H1 (cell line): Measurements from ENCODE around the gene LRRC23. TPM values are rescaled to one million over a fixed set of nuclear protein-coding genes. Genes with fewer than 3 reads are reported as not detected.

Source experiments
- CTCF ChIA-PET: fragments of 300-600 bp; sonication (Branson Sonifier 250); formaldehyde crosslinking; loops from one replicate; lab custom pipeline; 2021; ENCODE audit not compliant: partially characterized antibody; lab: Charles Lee
- POLR2A ChIA-PET: fragments of 300-600 bp; sonication (Branson Sonifier 250); formaldehyde crosslinking; loops from one replicate; lab custom pipeline; 2021; ENCODE audit warnings: inconsistent platforms; ENCODE audit not compliant: partially characterized antibody; lab: Charles Lee
- DNase-seq, 2 experiments: peaks; one replicate each; pipeline versions ENCODE4 v3.0.0 to v3.0.0-alpha.2; 2010 to 2022; ENCODE audit warnings: low spot score in 2 of 2, low read depth in 1 of 2, mixed read lengths in 1 of 2
- FAIRE-seq: peaks from 2 replicates; lab custom pipeline; 2011; peaks lifted over from hg19 to GRCh38; lab: Jason Lieb, UNC
- H2AFZ ChIP-seq: 2 replicates; pipeline ENCODE4 v1.8.1; 2012; ENCODE audit warnings: low read length, inconsistent platforms
- H2AK5ac ChIP-seq: 2 replicates; pipeline ENCODE4 v1.6.1; 2013; ENCODE audit warnings: low read depth, low read length
- H2BK120ac ChIP-seq: replicated peaks from 2 replicates; pipeline ENCODE3; 2013; ENCODE audit warnings: low read depth, low read length, inconsistent platforms
- H2BK12ac ChIP-seq: 2 replicates; pipeline ENCODE4 v1.6.1; 2013; ENCODE audit warnings: low read depth, low read length
- H2BK15ac ChIP-seq: 2 replicates; pipeline ENCODE4 v1.6.1; 2013; ENCODE audit warnings: low read length
- H2BK20ac ChIP-seq: 2 replicates; pipeline ENCODE4 v1.6.1; 2013; ENCODE audit warnings: low read length
- H2BK5ac ChIP-seq: 2 replicates; pipeline ENCODE4 v1.6.1; 2013; ENCODE audit warnings: low read depth, low read length
- H3K14ac ChIP-seq: 2 replicates; pipeline ENCODE4 v1.6.1; 2013; ENCODE audit warnings: inconsistent platforms; ENCODE audit not compliant: insufficient read length
- H3K18ac ChIP-seq: 2 replicates; pipeline ENCODE4 v1.6.1; 2013; ENCODE audit warnings: low read length; ENCODE audit errors: extremely low read depth
- H3K23ac ChIP-seq: 2 replicates; pipeline ENCODE4 v1.6.1; 2013; ENCODE audit warnings: inconsistent platforms; ENCODE audit not compliant: insufficient read length
- H3K23me2 ChIP-seq: 2 replicates; pipeline ENCODE4 v1.6.1; 2013; ENCODE audit warnings: low read depth, low read length
- H3K27ac ChIP-seq: 2 replicates; pipeline ENCODE4 v1.6.1; 2011; ENCODE audit warnings: low read depth, low read length, inconsistent platforms
- H3K27me3 ChIP-seq, 4 experiments: replicated peaks in 1 of 4; 1 replicate in 1 of 4; 2 replicates in 3 of 4; pipeline versions ENCODE4 v1.6.1 to v1.8.1; 2011 to 2013; ENCODE audit warnings: low read length in 3 of 4, mild to moderate bottlenecking in 3 of 4, inconsistent platforms in 2 of 4, mixed read lengths in 2 of 4, moderate library complexity in 1 of 4; ENCODE audit not compliant: control insufficient read depth in 3 of 4, insufficient read depth in 3 of 4; ENCODE audit errors: extremely low read depth in 1 of 4
- H3K36me3 ChIP-seq, 4 experiments: 2 replicates each; pipeline versions ENCODE4 v1.6.1 to v1.8.1; 2011 to 2013; ENCODE audit warnings: mild to moderate bottlenecking in 4 of 4, low read length in 3 of 4, moderate library complexity in 2 of 4, control low read depth in 1 of 4, inconsistent platforms in 1 of 4; ENCODE audit not compliant: insufficient read depth in 4 of 4, control insufficient read depth in 2 of 4
- H3K4ac ChIP-seq: replicated peaks from 2 replicates; pipeline ENCODE3; 2013; ENCODE audit warnings: low read length, low read depth, mixed read lengths, inconsistent platforms; ENCODE audit not compliant: insufficient read length
- H3K4me1 ChIP-seq, 4 experiments: replicated peaks in 1 of 4; 1 replicate in 1 of 4; 2 replicates in 3 of 4; pipeline versions ENCODE4 v1.6.1 to v1.8.1; 2011 to 2013; ENCODE audit warnings: low read length in 3 of 4, inconsistent platforms in 2 of 4, mixed read lengths in 1 of 4; ENCODE audit not compliant: insufficient read depth in 4 of 4, control insufficient read depth in 3 of 4
- H3K4me2 ChIP-seq, 2 experiments: 2 replicates each; pipeline versions ENCODE4 v1.6.1 to v1.8.1; 2011 to 2013; ENCODE audit warnings: low read depth in 2 of 2, low read length in 2 of 2, control low read depth in 1 of 2, inconsistent platforms in 1 of 2, mild to moderate bottlenecking in 1 of 2; ENCODE audit not compliant: insufficient read depth in 1 of 2
- H3K4me3 ChIP-seq, 4 experiments: fragments of 200-600, 300-600 bp in 1 of 4; sonication (generic), shearing (Covaris generic), sonication (Bioruptor Twin) in 1 of 4; 2 replicates each; pipeline versions ENCODE4 v1.5.1 to v1.8.1; 2011 to 2016; ENCODE audit warnings: low read length in 4 of 4, low read depth in 3 of 4, control low read depth in 2 of 4, inconsistent platforms in 2 of 4, mild to moderate bottlenecking in 2 of 4, mixed read lengths in 1 of 4, moderate library complexity in 1 of 4; ENCODE audit not compliant: insufficient read depth in 2 of 4; ENCODE audit errors: extremely low read depth in 1 of 4
- H3K56ac ChIP-seq: replicated peaks from 2 replicates; pipeline ENCODE3; 2013; ENCODE audit warnings: low read depth, mild to moderate bottlenecking, mixed read lengths, low read length, inconsistent platforms; ENCODE audit not compliant: insufficient read length
- H3K79me1 ChIP-seq: 2 replicates; pipeline ENCODE4 v1.6.1; 2013; ENCODE audit warnings: low read depth, low read length, control low read depth
- H3K79me2 ChIP-seq, 2 experiments: 2 replicates each; pipeline versions ENCODE4 v1.6.1 to v1.8.1; 2012 to 2013; ENCODE audit warnings: low read length in 2 of 2, mild to moderate bottlenecking in 2 of 2, inconsistent platforms in 1 of 2; ENCODE audit not compliant: insufficient read depth in 2 of 2, control insufficient read depth in 1 of 2
- H3K9ac ChIP-seq, 4 experiments: replicated peaks in 1 of 4; 1 replicate in 1 of 4; 2 replicates in 3 of 4; pipeline versions ENCODE4 v1.6.1 to v1.8.1; 2011 to 2013; ENCODE audit warnings: low read depth in 3 of 4, low read length in 3 of 4, control low read depth in 2 of 4, mild to moderate bottlenecking in 2 of 4, moderate library complexity in 2 of 4, inconsistent platforms in 1 of 4; ENCODE audit errors: extremely low read depth in 1 of 4
- H3K9me3 ChIP-seq, 2 experiments: 2 replicates each; pipeline versions ENCODE4 v1.6.1 to v1.8.1; 2012 to 2013; ENCODE audit warnings: mild to moderate bottlenecking in 2 of 2, moderate library complexity in 2 of 2, control low read depth in 1 of 2, inconsistent platforms in 1 of 2, low read depth in 1 of 2, low read length in 1 of 2, mixed read lengths in 1 of 2; ENCODE audit not compliant: insufficient read depth in 2 of 2
- H4K20me1 ChIP-seq, 2 experiments: replicated peaks in 1 of 2; 2 replicates each; pipeline versions ENCODE3 to v1.8.1; 2011 to 2013; ENCODE audit warnings: inconsistent platforms in 2 of 2, low read length in 2 of 2, mild to moderate bottlenecking in 1 of 2; ENCODE audit not compliant: insufficient read depth in 2 of 2, control insufficient read depth in 1 of 2
- H4K5ac ChIP-seq: 2 replicates; pipeline ENCODE4 v1.6.1; 2013; ENCODE audit warnings: low read length, low read depth, mixed read lengths, inconsistent platforms; ENCODE audit not compliant: insufficient read length
- H4K8ac ChIP-seq: 2 replicates; pipeline ENCODE4 v1.8.0; 2013; ENCODE audit warnings: mild to moderate bottlenecking, moderate library complexity, low read length, inconsistent platforms; ENCODE audit not compliant: insufficient read depth; ENCODE audit errors: extremely low read depth
- H4K91ac ChIP-seq: replicated peaks from 2 replicates; pipeline ENCODE3; 2013; ENCODE audit warnings: low read length, mixed read lengths, inconsistent platforms; ENCODE audit not compliant: insufficient read length
- EP300 ChIP-seq, 2 experiments: IDR thresholded peaks; 1 replicate in 1 of 2; 2 replicates in 1 of 2; pipeline ENCODE4 v1.6.1; 2011 to 2012; ENCODE audit warnings: low read depth in 2 of 2, low read length in 2 of 2, mild to moderate bottlenecking in 2 of 2, borderline replicate concordance in 1 of 2, inconsistent platforms in 1 of 2, moderate library complexity in 1 of 2
- JUND ChIP-seq: IDR thresholded peaks from 2 replicates; pipeline ENCODE4 v1.6.1; 2011; ENCODE audit warnings: mild to moderate bottlenecking, improper control_type of control experiment, low read length
- KDM1A ChIP-seq: fragments of 200-600, 300-600 bp; sonication (generic); IDR thresholded peaks from 2 replicates; pipeline ENCODE4 v1.7.1; 2016; ENCODE audit warnings: mild to moderate bottlenecking, low read length, borderline replicate concordance
- SRF ChIP-seq: IDR thresholded peaks from 2 replicates; pipeline ENCODE4 v1.6.1; 2011; ENCODE audit warnings: mild to moderate bottlenecking, low read depth, low read length, moderate library complexity
- WGBS, 2 experiments: shearing (Covaris generic) in 1 of 2; methylation state at CpG; one replicate each; pipeline versions ENCODE4 v1.1.6 to v1.1.7; 2013 to 2015; ENCODE audit warnings: low lambda C conversion rate in 2 of 2, mixed read lengths in 2 of 2, inconsistent platforms in 1 of 2, low coverage in 1 of 2, missing lambda C conversion rate in 1 of 2; ENCODE audit not compliant: insufficient replicate concordance in 2 of 2, insufficient coverage in 1 of 2, insufficient read length in 1 of 2; ENCODE audit errors: extremely low coverage in 1 of 2, missing lambda C conversion rate in 1 of 2; 5-methylcytosine and 5-hydroxymethylcytosine counted together
- polyA plus RNA-seq, 7 experiments: library from polyadenylated mRNA; depleted of rRNA in 3 of 7; stranded (reverse) in 5 of 7; unstranded in 2 of 7; fragments of >200 nt in 5 of 7; fragments of 200-250 nt in 2 of 7; gene quantifications; 1 replicate in 5 of 7; 2 replicates in 1 of 7; 4 replicates in 1 of 7; pipeline versions ENCODE4 v1.2.1 to v1.2.3, GENCODE V29; 2011 to 2013; ENCODE audit warnings: missing spikeins in 2 of 7, mixed read lengths in 2 of 7
- total RNA-seq: library from RNA; stranded (reverse); fragmentation: NEBNext Ultra II Directional; extraction: Animal tissue kit (Norgen Biotek cat#: 25700); gene quantifications from 2 replicates; pipeline ENCODE4 v1.2.1, GENCODE V29; 2021

LRRC23 gene
- total and polyA plus RNA-seq, 2 of the 8 experiments (the other 6 are each of a cell fraction or from before 2014, with no cell fraction given) = 2.5 to 3.6 TPM

DNA sequence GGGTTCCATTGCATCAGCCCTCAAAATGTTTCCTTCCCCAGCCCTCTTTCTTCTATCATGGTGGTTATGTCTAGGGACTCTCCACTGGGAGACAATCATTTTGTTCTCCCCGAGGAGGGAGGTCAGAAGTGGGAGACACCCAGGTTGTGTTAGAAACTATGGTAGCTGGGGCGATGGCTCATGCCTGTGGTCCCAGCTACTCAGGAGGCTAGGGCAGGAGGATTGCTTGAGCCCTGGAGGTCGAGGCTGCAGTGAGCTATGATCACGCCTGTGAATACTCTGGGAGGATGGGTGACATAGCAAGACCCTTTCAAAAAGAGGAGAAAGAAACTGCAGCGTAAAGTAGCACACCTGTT lies 13.0 kb upstream of the LRRC23 start:
- WGBS, 2 experiments = 88% methylated on average over 5 of the region's 5 CpGs; no CpG with 5 or more reads in 1 of the 2 experiments
- H4K8ac ChIP-seq = no peak overlapping the region
- peak overlapping the region; percentile 53 for H4K5ac ChIP-seq
- FAIRE-seq (no peak), DNase-seq (no peak)
- H2BK5ac ChIP-seq = no peak overlapping the region
- peak overlapping the region in 3 of 4 experiments; percentile 61 to 72 (median 71); a peak in 5 of 7 replicates for H3K9ac ChIP-seq
- H4K91ac ChIP-seq = peak overlapping the region; percentile 2
- H3K4ac ChIP-seq = no peak overlapping the region
- peak overlapping the region; percentile 31 to 63 (median 56) for H3K4me3 ChIP-seq
- H3K18ac ChIP-seq = no peak overlapping the region
- CTCF ChIA-PET = interaction anchor here (0.7 to 5.0 kb wide), 27 partner anchors 8 to 139 kb away, joined by 3 to 84 read pairs (median 5); partner anchors contain the start of genes C12orf57, CDCA3, ENO2 and MLF2
- H3K4me2 ChIP-seq = peak overlapping the region; percentile 47 to 69
- no peaks in the 10 kb centered on the region for H4K20me1 ChIP-seq
- no peak overlapping the region for H2BK120ac ChIP-seq
- no peak overlapping the region for H3K14ac ChIP-seq
- peak overlapping the region; percentile 23; the same call in 1 of the 2 replicates for H2AFZ ChIP-seq
- H3K4me1 ChIP-seq = peaks cover 0 to 9% (median 2%) of the 10 kb centered on the region in 4 experiments; a peak in 4 of 7 replicates
- H3K79me2 ChIP-seq = no peaks in the 10 kb centered on the region
- H2BK12ac ChIP-seq = peak overlapping the region; percentile 46; the same call in 1 of the 2 replicates
- H2BK20ac ChIP-seq = no peak overlapping the region
- no peaks in the 10 kb centered on the region for H3K27me3 ChIP-seq
- peak overlapping the region; percentile 64; the same call in 1 of the 2 replicates for H3K27ac ChIP-seq
- no peak for TF ChIP-seq SRF
- TF ChIP-seq JUND = no peak
- TF ChIP-seq EP300 (IDR thresholded peaks at IDR 0.05; ENCODE audit: borderline replicate concordance in 1 of 2, low read depth in 2 of 2, low read length in 2 of 2) = no peak
- TF ChIP-seq KDM1A = no peak
- H3K23ac ChIP-seq = no peak overlapping the region
- H3K56ac ChIP-seq = no peak overlapping the region
- H2AK5ac ChIP-seq = 0 out of 2 replicates have a peak overlapping the region, but pooled peaks have one; percentile 77
- no peaks in the 10 kb centered on the region for H3K36me3 ChIP-seq
- POLR2A ChIA-PET = interaction anchor here (0.9 to 7.8 kb wide), 22 partner anchors 10 to 73 kb away, joined by 3 to 86 read pairs (median 6); partner anchors contain the start of genes C12orf57, ENO2, LRRC23 and RNU7-1
- H3K9me3 ChIP-seq = no peaks in the 10 kb centered on the region
- 0 out of 2 replicates have a peak overlapping the region, but pooled peaks have one; percentile 54 for H2BK15ac ChIP-seq
- no peaks in the 10 kb centered on the region for H3K79me1 ChIP-seq
- no peaks in the 10 kb centered on the region for H3K23me2 ChIP-seq
